Measurements from ENCODE around the gene CHCHD6. TPM values are rescaled to one million over a fixed set of nuclear protein-coding genes. Genes with fewer than 3 reads are reported as not detected.

The CHCHD6 gene
- polyA plus RNA-seq, 1 donor from 2014 or later, result 102 TPM

- Histone ChIP-seq H4K20me1 (ENCODE audit: insufficient read depth) (peaks cover 36% of the 10 kb centered on the region), H3K9me2 (ENCODE audit: insufficient read depth, low read length) (no peaks in the 10 kb centered on the region), H3K27me3 (ENCODE audit: insufficient read depth, low read depth, low read length) (no peaks in the 10 kb centered on the region), H2AFZ (ENCODE audit: low read depth, low read length) (no peak overlapping the region), H3K4me3 (ENCODE audit: low read length) (no peak overlapping the region), H3K36me3 (ENCODE audit: insufficient read depth, low read length) (no peaks in the 10 kb centered on the region), H3K9me3 (ENCODE audit: low read length) (no peaks in the 10 kb centered on the region), H3K27ac (ENCODE audit: low read length) (no peak overlapping the region), H3K4me2 (ENCODE audit: low read length) (no peak overlapping the region), H3K79me2 (replicated peaks; ENCODE audit: insufficient read depth, low read length) (peaks cover 7% of the 10 kb centered on the region), H3F3A (ENCODE audit: insufficient read depth, low read length, poor library complexity, severe bottlenecking) (no peaks in the 10 kb centered on the region), H3K9ac (ENCODE audit: low read length) (no peak overlapping the region)
- TF ChIP-seq POLR2AphosphoS5 (IDR thresholded peaks at IDR 0.05), result no peak
- no peak for TF ChIP-seq TAF1 (IDR thresholded peaks at IDR 0.05; ENCODE audit: low read depth)
- TF ChIP-seq EZH2 (IDR thresholded peaks at IDR 0.05; ENCODE audit: borderline replicate concordance, insufficient read depth, low read length, poor library complexity, severe bottlenecking), result no peak
- no peak for TF ChIP-seq EP300 (conservative IDR thresholded peaks at IDR 0.05; ENCODE audit: poor library complexity, severe bottlenecking)
- no peak for TF ChIP-seq MXI1 (conservative IDR thresholded peaks at IDR 0.05; ENCODE audit: poor library complexity, severe bottlenecking)
Measured at GRCh38 chr3:127003175-127003555, 299.1 kb downstream of the CHCHD6 start.

- TF ChIP-seq MXI1 (conservative IDR thresholded peaks at IDR 0.05; ENCODE audit: poor library complexity, severe bottlenecking) (no peak), RAD21 (conservative IDR thresholded peaks at IDR 0.05) (no peak), TAF1 (IDR thresholded peaks at IDR 0.05; ENCODE audit: low read depth) (no peak)
- Histone ChIP-seq H3K9me2 (ENCODE audit: insufficient read depth, low read length) (no peaks in the 10 kb centered on the region), H3K36me3 (ENCODE audit: insufficient read depth, low read length) (no peaks in the 10 kb centered on the region), H3F3A (ENCODE audit: insufficient read depth, low read length, poor library complexity, severe bottlenecking) (no peaks in the 10 kb centered on the region), H3K27ac (ENCODE audit: low read length) (no peak overlapping the region), H3K4me3 (ENCODE audit: low read length) (no peak overlapping the region), H3K79me2 (replicated peaks; ENCODE audit: insufficient read depth, low read length) (peaks cover 2% of the 10 kb centered on the region), H2AFZ (ENCODE audit: low read depth, low read length) (no peak overlapping the region), H3K9me3 (ENCODE audit: low read length) (no peaks in the 10 kb centered on the region), H3K4me2 (ENCODE audit: low read length) (no peak overlapping the region), H3K27me3 (ENCODE audit: insufficient read depth, low read depth, low read length) (no peaks in the 10 kb centered on the region), H4K20me1 (ENCODE audit: insufficient read depth) (peaks cover 31% of the 10 kb centered on the region), H3K9ac (ENCODE audit: low read length) (no peak overlapping the region)
Measured at GRCh38 chr3:127003601-127004280, 299.7 kb downstream of the CHCHD6 start.

GRCh38 chr3:127004641-127005397 is 300.8 kb downstream of the CHCHD6 start:
- Histone ChIP-seq H3K79me2 (replicated peaks; ENCODE audit: insufficient read depth, low read length) (no peaks in the 10 kb centered on the region), H3K4me3 (ENCODE audit: low read length) (no peak overlapping the region), H3K4me2 (ENCODE audit: low read length) (no peak overlapping the region), H3K36me3 (ENCODE audit: insufficient read depth, low read length) (no peaks in the 10 kb centered on the region), H4K20me1 (ENCODE audit: insufficient read depth) (peaks cover 26% of the 10 kb centered on the region), H3K9me2 (ENCODE audit: insufficient read depth, low read length) (no peaks in the 10 kb centered on the region), H3K27ac (ENCODE audit: low read length) (no peak overlapping the region), H2AFZ (ENCODE audit: low read depth, low read length) (no peak overlapping the region), H3K27me3 (ENCODE audit: insufficient read depth, low read depth, low read length) (no peaks in the 10 kb centered on the region), H3K9ac (ENCODE audit: low read length) (no peak overlapping the region), H3F3A (ENCODE audit: insufficient read depth, low read length, poor library complexity, severe bottlenecking) (no peaks in the 10 kb centered on the region), H3K9me3 (ENCODE audit: low read length) (no peaks in the 10 kb centered on the region)
- TF ChIP-seq POLR2AphosphoS5 (IDR thresholded peaks at IDR 0.05), result no peak
- TF ChIP-seq REST (IDR thresholded peaks at IDR 0.05; ENCODE audit: borderline replicate concordance), result no peak
- TF ChIP-seq TAF1 (IDR thresholded peaks at IDR 0.05; ENCODE audit: low read depth), result no peak
- no peak for TF ChIP-seq CTCF (IDR thresholded peaks at IDR 0.05; ENCODE audit: poor library complexity, severe bottlenecking)
- no peak for TF ChIP-seq EZH2 (IDR thresholded peaks at IDR 0.05; ENCODE audit: borderline replicate concordance, insufficient read depth, low read length, poor library complexity, severe bottlenecking)
- TF ChIP-seq RAD21 (conservative IDR thresholded peaks at IDR 0.05), result no peak
- no peak for TF ChIP-seq MXI1 (conservative IDR thresholded peaks at IDR 0.05; ENCODE audit: poor library complexity, severe bottlenecking)
- no peak for TF ChIP-seq SMC3 (conservative IDR thresholded peaks at IDR 0.05; ENCODE audit: poor library complexity)
- TF ChIP-seq EP300 (conservative IDR thresholded peaks at IDR 0.05; ENCODE audit: poor library complexity, severe bottlenecking), result no peak

All from neural cell (in vitro differentiated cells).